Thyroid gland (tissue), 4 donors: ENCODE measurements around the gene DLGAP3. TPM values are rescaled to one million over a fixed set of nuclear protein-coding genes. Genes with fewer than 3 reads are reported as not detected.
"Not testable (repeated sequence)": the region's sequence is repeated elsewhere in the genome, so short reads cannot be mapped to it uniquely, and the experiment has no call there.

Source experiments
- DNase-seq, 2 donors: peaks; one replicate each; pipeline ENCODE4 v3.0.0-alpha.2; 2019
- H3K27ac ChIP-seq, 3 donors: fragments of 200-600 bp; sonication (generic); 1 replicate in 2 of 3; 2 replicates in 1 of 3; pipeline ENCODE4 v1.5.1; 2016 to 2019; ENCODE audit warnings: mild to moderate bottlenecking in 1 of 3, moderate library complexity in 1 of 3
- H3K27me3 ChIP-seq: fragments of 200-600 bp; sonication (generic); one replicate; pipeline ENCODE4 v1.5.1; 2019
- H3K36me3 ChIP-seq, 2 donors: fragments of 200-600 bp; sonication (generic); one replicate each; pipeline ENCODE4 v1.5.1; 2016 to 2019
- H3K4me1 ChIP-seq, 2 donors: fragments of 200-600 bp; sonication (generic); one replicate each; pipeline ENCODE4 v1.5.1; 2017 to 2019
- H3K4me3 ChIP-seq, 3 donors: fragments of 200-600 bp; sonication (generic); replicated peaks in 1 of 3; 1 replicate in 2 of 3; 2 replicates in 1 of 3; pipeline ENCODE4 v1.5.1; 2016; ENCODE audit warnings: mild to moderate bottlenecking in 1 of 3
- H3K9me3 ChIP-seq: fragments of 200-600 bp; sonication (generic); one replicate; pipeline ENCODE4 v1.5.1; 2017
- POLR2A ChIP-seq, 2 donors: fragments of 450-650 bp; IDR thresholded peaks; one replicate each; pipeline ENCODE4 v1.6.1; 2017; ENCODE audit warnings: antibody characterized with exemption in 2 of 2, mild to moderate bottlenecking in 2 of 2, moderate library complexity in 1 of 2
- WGBS, 2 donors: methylation state at CpG; one replicate each; pipeline ENCODE4 v1.1.5; 2017; 5-methylcytosine and 5-hydroxymethylcytosine counted together
- intact Hi-C: fragments of 100-400 bp; cut with DNase I; formaldehyde crosslinking; loops from one replicate; pipeline ENCODE4 v1.15.1; 2023
- total RNA-seq, 4 donors: library from RNA; depleted of rRNA; stranded (reverse); fragments of >200 nt; gene quantifications; one replicate each; pipeline ENCODE4 v1.2.3, GENCODE V29; 2016
- TF ChIP-seq, protein P1 (sequence below), 6 experiments: fragments of 200-600 bp in 3 of 6; fragments of 450-650 bp in 3 of 6; sonication (generic) in 3 of 6; IDR thresholded peaks; one replicate each; pipeline ENCODE4 v1.5.1; 2016 to 2019; ENCODE audit warnings: antibody characterized with exemption in 6 of 6, mild to moderate bottlenecking in 2 of 6, inconsistent platforms in 1 of 6, moderate library complexity in 1 of 6

The DLGAP3 gene
- total RNA-seq, 4 donors from 2014 or later: 0.22 to 0.67 TPM; not detected in 2

DNA sequence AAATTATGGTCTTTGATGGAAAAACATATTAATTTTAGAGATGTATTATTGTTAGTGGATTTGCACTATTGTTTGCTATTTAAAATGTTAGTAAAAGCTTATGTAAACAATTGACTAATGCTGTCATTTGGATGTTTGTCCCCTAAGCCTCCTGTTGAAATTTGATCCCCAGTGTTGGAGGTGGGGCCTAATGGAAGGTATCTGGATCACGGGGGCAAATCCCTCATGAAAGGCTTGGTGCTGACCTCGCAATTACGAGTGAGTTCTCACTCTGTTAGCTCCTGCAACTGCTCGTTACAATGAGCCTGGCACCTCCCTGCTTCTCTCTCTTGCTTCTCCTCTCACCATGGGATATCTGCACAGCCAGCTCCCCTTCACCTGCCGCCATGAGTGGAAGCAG lies 41.4 kb upstream of the DLGAP3 start:
- DNase-seq: no peak
- intact Hi-C loops: no loop called here
- TF ChIP-seq POLR2A (IDR thresholded peaks at IDR 0.05): no peak
- TF ChIP-seq, protein P1, sequence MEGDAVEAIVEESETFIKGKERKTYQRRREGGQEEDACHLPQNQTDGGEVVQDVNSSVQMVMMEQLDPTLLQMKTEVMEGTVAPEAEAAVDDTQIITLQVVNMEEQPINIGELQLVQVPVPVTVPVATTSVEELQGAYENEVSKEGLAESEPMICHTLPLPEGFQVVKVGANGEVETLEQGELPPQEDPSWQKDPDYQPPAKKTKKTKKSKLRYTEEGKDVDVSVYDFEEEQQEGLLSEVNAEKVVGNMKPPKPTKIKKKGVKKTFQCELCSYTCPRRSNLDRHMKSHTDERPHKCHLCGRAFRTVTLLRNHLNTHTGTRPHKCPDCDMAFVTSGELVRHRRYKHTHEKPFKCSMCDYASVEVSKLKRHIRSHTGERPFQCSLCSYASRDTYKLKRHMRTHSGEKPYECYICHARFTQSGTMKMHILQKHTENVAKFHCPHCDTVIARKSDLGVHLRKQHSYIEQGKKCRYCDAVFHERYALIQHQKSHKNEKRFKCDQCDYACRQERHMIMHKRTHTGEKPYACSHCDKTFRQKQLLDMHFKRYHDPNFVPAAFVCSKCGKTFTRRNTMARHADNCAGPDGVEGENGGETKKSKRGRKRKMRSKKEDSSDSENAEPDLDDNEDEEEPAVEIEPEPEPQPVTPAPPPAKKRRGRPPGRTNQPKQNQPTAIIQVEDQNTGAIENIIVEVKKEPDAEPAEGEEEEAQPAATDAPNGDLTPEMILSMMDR (IDR thresholded peaks at IDR 0.05): no peak
- Histone ChIP-seq H3K27ac (no peak overlapping the region), H3K27me3 (no peaks in the 10 kb centered on the region), H3K4me1 (peaks cover 2 to 15% of the 10 kb centered on the region in 2 donors), H3K36me3 (no peaks in the 10 kb centered on the region), H3K4me3 (no peak overlapping the region), H3K9me3 (no peaks in the 10 kb centered on the region)
- 34 to 37% methylated on average over 5 of the region's 5 CpGs for WGBS, 2 donors

- H3K27me3 ChIP-seq: no peaks in the 10 kb centered on the region
- intact Hi-C loops: no loop called here
- 92 to 94% methylated on average over 5 of the region's 5 CpGs for WGBS, 2 donors
- DNase-seq: no peak
- TF ChIP-seq, protein P1 (IDR thresholded peaks at IDR 0.05): no peak
- no peak for TF ChIP-seq POLR2A (IDR thresholded peaks at IDR 0.05)
- H3K4me1 ChIP-seq: peaks cover 2 to 12% of the 10 kb centered on the region in 2 donors
- no peaks in the 10 kb centered on the region for H3K9me3 ChIP-seq
- no peak overlapping the region for H3K4me3 ChIP-seq
- H3K27ac ChIP-seq: no peak overlapping the region
- H3K36me3 ChIP-seq: no peaks in the 10 kb centered on the region
Observed at GRCh38 chr1:34970220-34970735, 40.8 kb upstream of the DLGAP3 start.

- intact Hi-C loops, DNase-seq, H3K27ac ChIP-seq, H3K4me1 ChIP-seq, H3K36me3 ChIP-seq, H3K4me3 ChIP-seq, H3K9me3 ChIP-seq, H3K27me3 ChIP-seq: not testable (repeated sequence)
- WGBS, 2 donors: 89 to 94% methylated on average over 3 of the region's 3 CpGs
Observed at GRCh38 chr1:34968297-34968696, 38.8 kb upstream of the DLGAP3 start.

DNA sequence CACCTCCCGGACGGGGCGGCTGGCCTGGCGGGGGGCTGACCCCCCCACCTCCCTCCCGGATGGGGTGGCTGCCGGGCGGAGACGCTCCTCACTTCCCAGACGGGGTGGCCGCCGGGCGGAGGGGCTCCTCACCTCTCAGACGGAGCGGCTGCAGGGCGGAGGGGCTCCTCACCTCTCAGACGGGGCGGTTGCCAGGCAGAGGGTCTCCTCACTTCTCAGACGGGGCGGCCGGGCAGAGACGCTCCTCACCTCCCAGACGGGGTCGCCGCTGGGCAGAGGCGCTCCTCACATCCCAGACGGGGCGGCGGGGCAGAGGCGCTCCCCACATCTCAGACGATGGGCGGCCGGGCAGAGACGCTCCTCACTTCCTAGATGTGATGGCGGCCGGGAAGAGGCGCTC lies 38.2 kb upstream of the DLGAP3 start:
- H3K9me3 ChIP-seq, H3K4me3 ChIP-seq, H3K27me3 ChIP-seq, DNase-seq, H3K36me3 ChIP-seq, H3K4me1 ChIP-seq, H3K27ac ChIP-seq, intact Hi-C loops: not testable (repeated sequence)
- WGBS, 2 donors: no CpG with 5 or more reads among the region's 36 CpGs

GRCh38 chr1:34965597-34965996 lies 36.1 kb upstream of the DLGAP3 start:
- TF ChIP-seq, protein P1 (IDR thresholded peaks at IDR 0.05): no peak
- no peak for TF ChIP-seq POLR2A (IDR thresholded peaks at IDR 0.05)
- Histone ChIP-seq H3K9me3 (no peaks in the 10 kb centered on the region), H3K36me3 (no peaks in the 10 kb centered on the region), H3K27me3 (no peaks in the 10 kb centered on the region), H3K4me1 (no peaks in the 10 kb centered on the region), H3K27ac (no peak overlapping the region), H3K4me3 (no peak overlapping the region)
- 78 to 80% methylated on average over 2 of the region's 2 CpGs for WGBS, 2 donors
- DNase-seq: no peak
- intact Hi-C loops: no loop called here

- Histone ChIP-seq H3K4me1 (no peaks in the 10 kb centered on the region), H3K9me3 (no peaks in the 10 kb centered on the region), H3K27me3 (no peaks in the 10 kb centered on the region), H3K4me3 (no peak overlapping the region), H3K36me3 (no peaks in the 10 kb centered on the region), H3K27ac (no peak overlapping the region)
- 49 to 58% methylated on average over 1 of the region's 1 CpG for WGBS, 2 donors
- TF ChIP-seq, protein P1 (IDR thresholded peaks at IDR 0.05): no peak
- TF ChIP-seq POLR2A (IDR thresholded peaks at IDR 0.05): no peak
- intact Hi-C loops: no loop called here
- no peak for DNase-seq
Observed at GRCh38 chr1:34950428-34950827, 21.0 kb upstream of the DLGAP3 start.

DNA sequence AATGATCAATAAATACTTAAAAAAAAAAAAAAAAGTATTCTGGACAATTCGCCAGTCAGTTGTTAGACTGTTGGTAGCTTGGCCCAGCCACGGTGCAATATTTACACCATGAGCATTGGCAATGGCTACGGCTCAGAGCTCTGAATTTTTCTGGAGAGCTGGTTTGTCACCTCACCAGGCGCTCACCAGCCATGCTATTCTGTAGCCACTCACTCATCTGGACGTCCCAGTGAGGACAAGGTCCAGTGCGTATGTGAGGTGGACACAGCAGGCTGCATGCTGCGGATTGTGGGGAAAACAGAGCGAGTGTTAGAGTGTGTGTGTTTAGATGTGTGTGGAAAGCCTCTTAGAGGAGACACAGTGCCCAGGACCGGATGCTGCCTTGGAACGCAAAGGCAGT lies 19.3 kb upstream of the DLGAP3 start:
- H3K9me3 ChIP-seq, H3K27me3 ChIP-seq, intact Hi-C loops, H3K27ac ChIP-seq, H3K4me1 ChIP-seq, DNase-seq, H3K36me3 ChIP-seq, H3K4me3 ChIP-seq: not testable (repeated sequence)
- WGBS, 2 donors: 90 to 91% methylated on average over 10 of the region's 10 CpGs

DNA sequence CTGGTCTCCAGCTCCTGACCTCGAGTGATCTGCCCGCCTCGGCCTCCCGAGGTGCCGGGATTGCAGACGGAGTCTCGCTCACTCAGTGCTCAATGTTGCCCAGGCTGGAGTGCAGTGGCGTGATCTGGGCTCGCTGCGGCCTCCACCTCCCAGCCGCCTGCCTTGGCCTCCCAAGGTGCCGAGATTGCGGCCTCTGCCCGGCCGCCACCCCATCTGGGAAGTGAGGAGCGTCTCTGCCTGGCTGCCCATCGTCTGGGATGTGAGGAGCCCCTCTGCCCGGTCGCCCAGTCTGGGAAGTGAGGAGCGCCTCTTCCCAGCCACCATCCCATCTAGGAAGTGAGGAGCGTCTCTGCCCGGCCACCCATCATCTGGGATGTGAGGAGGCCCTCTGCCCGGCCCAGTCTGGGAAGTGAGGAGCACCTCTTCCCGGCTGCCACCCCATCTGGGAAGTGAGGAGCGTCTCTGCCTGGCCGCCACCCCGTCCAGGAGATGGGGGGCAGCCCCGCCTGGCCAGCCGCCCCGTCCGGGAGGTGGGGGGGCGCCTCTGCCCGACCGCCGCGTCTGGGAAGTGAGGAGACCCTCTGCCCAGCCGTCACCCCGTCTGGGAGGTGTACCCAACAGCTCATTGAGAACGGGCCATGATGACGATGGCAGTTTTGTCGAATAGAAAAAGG lies 18.3 kb upstream of the DLGAP3 start:
- H3K4me1 ChIP-seq, H3K27ac ChIP-seq, intact Hi-C loops, H3K27me3 ChIP-seq, H3K36me3 ChIP-seq, H3K9me3 ChIP-seq, H3K4me3 ChIP-seq, DNase-seq: not testable (repeated sequence)
- 94 to 95% methylated on average over 22 to 27 of the region's 41 CpGs for WGBS, 2 donors
